HTERT RPE-1 (cell line): ENCODE data around the gene PROM2.
"Not testable (repeated sequence)": the region's sequence is repeated elsewhere in the genome, so short reads cannot be mapped to it uniquely, and the experiment has no call there.

ENCODE experiments used
- in situ Hi-C: fragments of 300-500 bp; cut with MboI; formaldehyde crosslinking; loops from 4 replicates; pipeline ENCODE4 v1.14.3; 2020; ENCODE audit warnings: low sequenced_read_pairs

The PROM2 gene

DNA sequence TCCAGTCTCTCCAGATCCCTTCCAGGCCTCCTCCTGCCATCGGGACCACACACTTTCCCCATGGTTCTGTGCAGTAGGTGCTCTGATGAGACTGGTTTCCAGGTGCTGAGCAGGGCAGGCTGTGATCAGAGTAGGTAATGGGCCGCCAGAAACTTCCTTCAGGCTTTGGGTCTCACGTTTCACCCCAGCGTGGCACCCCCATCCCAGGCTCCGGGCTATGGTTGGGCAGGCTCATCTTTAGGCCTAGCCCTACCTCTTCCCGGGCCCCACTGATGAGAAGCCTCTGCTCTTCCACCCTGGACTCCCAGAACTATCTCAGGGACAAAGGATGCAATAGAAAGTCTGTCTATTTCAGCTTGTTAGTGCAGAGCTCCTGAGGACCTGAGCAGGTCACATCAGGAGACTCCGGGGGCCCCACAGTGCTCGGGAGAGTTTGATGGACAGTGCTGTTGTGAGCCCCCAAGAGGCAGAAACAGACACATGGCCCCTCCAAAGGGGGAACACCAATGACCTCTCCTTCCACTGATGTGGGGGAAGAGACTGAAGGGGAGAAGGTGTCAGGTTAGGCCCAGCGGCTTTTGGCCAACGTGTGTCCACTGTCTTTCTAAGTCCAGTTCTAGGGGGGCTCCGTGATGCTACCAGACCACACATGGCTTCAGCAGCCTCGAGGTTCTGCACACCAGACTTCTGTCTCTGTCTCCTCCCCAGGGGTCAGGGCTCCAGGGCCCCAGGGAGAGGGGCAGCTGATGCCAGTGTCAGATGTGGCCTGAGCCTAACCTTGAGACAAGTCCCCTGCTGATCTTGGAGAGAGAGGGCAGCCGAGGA is 5.8 kb upstream of the PROM2 start:
- in situ Hi-C loops, result no loop called here

GRCh38 chr2:95269036-95269680 is 5.1 kb upstream of the PROM2 start:
- in situ Hi-C loops, result no loop called here

- in situ Hi-C loops, result not testable (repeated sequence)
These were observed 4.5 kb upstream of the PROM2 start for GRCh38 chr2:95269745-95270144.

DNA sequence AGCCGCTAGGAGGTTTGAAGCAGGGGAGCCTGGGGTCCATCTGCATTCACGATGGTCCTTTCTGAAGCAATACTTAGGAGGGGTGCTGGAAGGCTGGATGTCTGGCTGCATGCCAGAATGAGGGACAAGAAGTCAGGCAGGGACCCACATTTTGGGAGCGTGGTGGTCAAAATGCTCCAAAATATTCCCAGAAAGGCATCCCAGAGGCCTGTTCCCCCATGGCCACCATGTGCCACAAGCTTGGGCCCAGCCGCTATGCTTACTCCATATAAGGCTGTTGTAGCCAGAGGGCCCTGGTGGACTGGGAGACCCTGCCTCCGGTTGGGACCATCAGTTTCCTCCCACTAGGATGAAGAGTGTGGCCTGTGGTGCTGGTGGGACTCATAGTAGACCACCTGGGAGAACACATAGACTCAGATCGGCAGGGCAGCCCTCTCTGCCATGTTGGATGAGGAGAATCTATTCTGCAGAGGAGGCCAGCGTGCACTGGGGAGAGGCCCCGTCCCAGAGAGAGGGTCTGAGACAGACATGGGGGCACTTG is 3.6 kb upstream of the PROM2 start:
- in situ Hi-C loops, result no loop called here

GRCh38 chr2:95271381-95271971 is 2.8 kb upstream of the PROM2 start:
- in situ Hi-C loops, result no loop called here

GRCh38 chr2:95272299-95272751 is 1.9 kb upstream of the PROM2 start:
- in situ Hi-C loops, result no loop called here

DNA sequence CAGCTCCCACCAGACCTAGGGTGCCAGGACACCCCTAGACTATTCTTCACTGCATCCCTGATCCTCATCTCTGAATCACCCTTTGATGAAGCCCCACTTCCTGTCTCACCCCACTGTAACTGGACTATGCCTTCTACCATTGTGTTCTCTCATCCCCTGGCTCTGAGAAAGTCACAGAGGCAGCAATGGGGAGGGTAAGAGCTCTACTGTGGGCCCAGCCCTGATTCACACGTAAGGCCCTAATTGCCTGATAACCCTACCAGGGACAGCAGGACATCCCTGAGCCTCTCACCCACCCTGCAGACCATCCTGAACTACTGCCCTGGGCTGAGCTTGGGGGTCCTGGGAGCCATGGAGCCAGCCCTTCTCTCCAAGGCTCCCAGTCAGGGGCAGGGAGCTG is 1.5 kb upstream of the PROM2 start:
- in situ Hi-C loops, result no loop called here

DNA sequence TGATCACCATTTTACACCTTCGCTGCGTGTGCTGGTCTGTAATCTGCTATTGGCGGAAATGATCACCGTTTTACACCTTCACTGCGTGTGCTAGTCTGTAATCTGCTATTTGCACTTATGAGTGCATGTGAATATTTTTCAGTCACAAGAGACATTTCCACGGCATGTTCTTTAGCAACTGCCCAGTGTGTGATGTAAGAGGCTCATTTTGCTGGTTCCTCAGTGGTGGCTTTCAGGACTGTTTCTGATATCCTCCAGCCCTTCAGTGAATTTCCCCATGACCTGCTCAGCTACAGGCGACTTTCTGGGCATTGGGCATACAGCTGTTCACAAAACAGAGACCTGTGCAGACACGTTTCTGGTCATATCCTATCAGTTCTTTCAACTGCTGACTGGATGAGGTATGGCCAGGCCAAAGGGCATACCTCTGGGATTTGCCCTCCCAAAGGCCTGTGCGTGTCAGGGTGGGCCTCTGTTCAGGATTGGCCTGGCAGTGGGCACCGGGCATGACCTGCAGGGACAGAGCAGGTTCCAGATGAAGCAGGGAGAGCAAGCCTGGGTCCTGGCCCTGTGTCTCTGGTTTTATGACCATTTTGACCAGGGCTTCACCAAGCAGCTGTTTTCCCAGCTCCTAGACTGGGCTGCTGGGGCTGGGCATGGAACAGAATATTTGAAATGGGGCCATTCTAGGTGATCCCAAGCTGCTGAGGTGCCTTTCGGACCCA is 521 bp upstream of the PROM2 start:
- in situ Hi-C loops, result no loop called here

DNA sequence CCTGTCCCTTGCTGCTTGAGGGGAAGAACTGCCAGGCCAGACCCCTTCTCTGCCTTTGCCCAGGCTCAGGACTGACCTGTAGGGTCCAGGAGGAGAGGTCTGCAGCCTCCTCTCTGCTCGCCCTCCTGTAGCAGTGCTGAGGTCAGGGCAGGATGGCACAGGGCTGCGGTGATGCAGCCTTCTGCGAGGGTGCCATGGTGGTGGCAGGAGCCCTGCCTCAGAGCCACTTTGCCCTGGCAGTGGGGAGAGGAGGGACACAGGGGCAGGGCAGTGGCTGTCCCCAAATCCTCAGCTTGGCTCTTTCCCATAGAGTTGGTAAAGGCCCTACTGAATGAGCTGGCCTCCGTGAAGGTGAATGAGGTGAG is 884 bp downstream of the PROM2 start:
- in situ Hi-C loops, result no loop called here

- in situ Hi-C loops, result no loop called here
These were observed 1.5 kb downstream of the PROM2 start for GRCh38 chr2:95275601-95276243.

DNA sequence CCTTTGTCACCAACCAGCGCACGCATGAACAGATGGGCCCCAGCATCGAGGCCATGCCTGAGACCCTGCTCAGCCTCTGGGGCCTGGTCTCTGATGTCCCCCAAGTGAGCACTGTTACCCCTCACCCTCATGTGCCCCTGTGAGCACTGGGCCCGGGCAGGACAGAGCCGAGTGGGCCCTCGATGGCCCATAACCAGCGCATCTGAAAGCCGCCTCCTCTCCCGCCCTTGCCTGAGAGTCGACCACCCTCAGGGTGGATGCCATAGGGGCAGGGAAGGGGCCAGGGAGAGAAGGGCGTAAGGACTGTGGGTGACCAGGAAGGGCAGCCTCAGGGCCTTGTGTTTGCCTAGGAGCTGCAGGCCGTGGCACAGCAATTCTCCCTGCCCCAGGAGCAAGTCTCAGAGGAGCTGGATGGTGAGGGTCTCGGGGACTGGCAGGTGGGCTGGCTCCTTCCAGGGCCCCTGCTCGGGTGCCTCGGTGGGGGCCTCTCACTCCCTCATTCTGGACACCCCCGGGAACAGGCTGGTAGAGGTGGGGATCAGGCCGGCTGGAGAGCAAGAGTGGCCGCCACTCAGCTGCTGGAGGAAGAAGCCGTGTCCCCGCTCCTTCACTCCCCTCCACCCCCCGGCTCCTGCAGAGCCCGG is 2.1 kb downstream of the PROM2 start:
- in situ Hi-C loops, result no loop called here

GRCh38 chr2:95276888-95277245 is 2.6 kb downstream of the PROM2 start:
- in situ Hi-C loops, result no loop called here

- in situ Hi-C loops, result no loop called here
These were observed 3.1 kb downstream of the PROM2 start for GRCh38 chr2:95277246-95277906.

- in situ Hi-C loops, result no loop called here
These were observed 3.8 kb downstream of the PROM2 start for GRCh38 chr2:95278051-95278471.

DNA sequence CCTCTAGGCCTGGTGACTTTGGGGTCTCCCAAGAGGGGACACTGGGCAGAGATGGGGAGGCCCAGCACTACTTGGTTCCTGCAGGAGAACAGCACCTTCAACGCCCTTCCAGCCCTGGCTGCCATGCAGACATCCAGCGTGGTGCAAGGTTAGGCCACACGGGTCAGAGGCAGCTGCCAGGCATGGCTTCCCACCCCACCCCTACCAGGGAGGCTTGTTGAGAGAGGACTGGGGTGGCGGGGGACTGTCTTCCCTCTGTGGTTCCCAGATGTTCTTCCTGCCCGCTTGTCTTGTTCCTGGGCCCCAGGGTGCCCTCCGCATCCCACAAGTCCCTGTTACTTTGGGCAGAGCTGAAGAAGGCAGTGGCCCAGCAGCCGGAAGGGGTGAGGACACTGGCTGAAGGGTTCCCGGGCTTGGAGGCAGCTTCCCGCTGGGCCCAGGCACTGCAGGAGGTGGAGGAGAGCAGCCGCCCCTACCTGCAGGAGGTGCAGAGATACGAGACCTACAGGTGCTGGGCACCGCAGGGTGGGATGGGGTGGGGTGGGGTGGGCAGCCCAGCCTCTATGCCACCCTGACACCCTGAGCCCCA is 4.5 kb downstream of the PROM2 start:
- in situ Hi-C loops, result no loop called here

DNA sequence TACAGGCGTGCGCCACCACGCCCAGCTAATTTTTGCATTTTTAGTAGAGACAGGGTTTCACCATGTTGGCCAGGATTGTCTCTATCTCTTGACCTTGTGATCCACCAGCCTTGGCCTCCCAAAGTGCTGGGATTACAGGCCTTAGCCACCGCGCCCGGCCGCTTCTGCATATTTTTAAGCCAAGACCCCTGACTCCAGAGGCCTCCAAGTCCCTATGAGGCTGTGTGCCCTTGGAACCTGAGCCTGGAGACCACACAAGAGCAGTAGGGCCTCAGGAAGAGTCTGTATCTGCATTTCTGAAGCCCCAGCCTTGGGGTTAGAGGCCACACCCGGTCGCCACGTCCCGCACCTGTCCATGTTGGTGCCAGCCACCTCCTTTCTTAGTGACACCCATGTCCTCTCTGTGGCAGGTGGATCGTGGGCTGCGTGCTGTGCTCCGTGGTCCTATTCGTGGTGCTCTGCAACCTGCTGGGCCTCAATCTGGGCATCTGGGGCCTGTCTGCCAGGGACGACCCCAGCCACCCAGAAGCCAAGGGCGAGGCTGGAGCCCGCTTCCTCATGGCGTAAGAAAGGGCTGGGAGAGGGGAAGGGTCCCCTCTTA is 5.3 kb downstream of the PROM2 start:
- in situ Hi-C loops, result no loop called here

GRCh38 chr2:95281071-95281470 is 6.8 kb downstream of the PROM2 start:
- in situ Hi-C loops, result no loop called here

- in situ Hi-C loops, result no loop called here
These were observed 7.5 kb downstream of the PROM2 start for GRCh38 chr2:95281786-95282185.

DNA sequence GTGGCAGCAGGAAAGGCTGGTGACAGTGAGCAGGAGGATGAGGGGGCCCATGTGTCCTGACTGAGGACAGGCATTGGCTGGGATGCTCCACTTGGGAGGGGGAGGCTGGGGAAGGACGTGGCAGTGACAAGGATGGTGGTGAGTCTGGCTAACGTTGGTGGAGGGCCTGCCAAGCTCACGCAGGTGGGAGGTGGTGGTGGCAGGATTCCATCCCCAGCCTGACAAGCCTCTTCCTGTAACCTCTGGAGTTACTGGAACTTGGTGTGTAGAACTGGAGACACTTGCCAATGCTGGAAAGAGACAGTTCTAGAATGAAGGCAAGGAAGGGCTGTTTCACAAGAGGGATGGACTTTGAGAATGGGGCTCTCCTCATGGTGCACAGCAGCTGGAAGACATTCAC is 8.2 kb downstream of the PROM2 start:
- in situ Hi-C loops, result no loop called here
